EL (cell line): Measurements from ENCODE around the gene MCCC1.

Experiments used
- DNase-seq: peaks from one replicate; pipeline ENCODE4 v3.0.0-alpha.2; 2016

The MCCC1 gene

DNA sequence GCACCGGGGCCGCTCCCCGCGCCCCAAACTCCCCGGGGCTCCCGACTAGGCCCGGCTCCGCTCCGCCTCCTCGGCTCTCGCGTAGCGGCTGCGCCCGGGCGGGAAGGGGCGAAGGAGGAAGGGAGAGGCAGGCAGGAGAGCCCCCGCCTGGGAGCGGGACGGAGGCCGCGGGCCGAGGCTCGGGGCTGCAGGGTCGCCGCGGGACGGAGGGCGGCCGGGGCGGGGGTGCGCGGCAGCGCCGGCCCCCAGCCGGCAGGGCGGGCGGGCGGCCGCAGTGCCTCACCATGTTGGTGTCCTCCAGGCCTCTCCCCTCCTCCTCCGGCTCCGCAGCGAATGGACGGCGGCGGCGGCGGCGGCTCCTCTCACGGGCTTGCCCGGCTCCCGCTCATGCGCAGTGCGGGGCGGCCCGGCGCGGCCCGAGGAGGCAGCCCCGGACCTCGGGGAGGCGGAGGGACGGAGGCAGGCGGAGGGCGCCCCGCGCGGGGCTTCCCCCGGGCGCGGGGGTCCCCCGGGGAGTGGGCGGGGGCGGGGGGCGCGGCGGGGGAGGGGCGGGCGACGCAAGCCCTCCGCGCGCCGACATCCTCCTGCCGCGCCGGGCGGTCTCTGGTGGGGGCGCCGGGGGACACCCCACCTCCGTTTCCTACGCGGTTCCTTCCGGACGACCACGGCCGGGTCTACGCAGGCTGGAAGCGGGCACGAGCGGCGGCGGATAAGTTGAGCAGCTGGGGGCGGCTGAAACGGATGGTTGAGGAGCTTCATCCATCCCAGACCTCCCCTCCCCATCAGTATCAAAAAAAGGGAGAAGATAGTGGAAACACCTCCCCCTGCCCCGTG, 118.9 kb downstream of the MCCC1 start, which contains the start of gene DCUN1D1:
DCUN1D1 (minus strand) TSS at position 335 of the 834 bp plus-strand sequence; CDS start at position 286, 49 bp downstream.
- DNase-seq = peak; percentile 88

DNA sequence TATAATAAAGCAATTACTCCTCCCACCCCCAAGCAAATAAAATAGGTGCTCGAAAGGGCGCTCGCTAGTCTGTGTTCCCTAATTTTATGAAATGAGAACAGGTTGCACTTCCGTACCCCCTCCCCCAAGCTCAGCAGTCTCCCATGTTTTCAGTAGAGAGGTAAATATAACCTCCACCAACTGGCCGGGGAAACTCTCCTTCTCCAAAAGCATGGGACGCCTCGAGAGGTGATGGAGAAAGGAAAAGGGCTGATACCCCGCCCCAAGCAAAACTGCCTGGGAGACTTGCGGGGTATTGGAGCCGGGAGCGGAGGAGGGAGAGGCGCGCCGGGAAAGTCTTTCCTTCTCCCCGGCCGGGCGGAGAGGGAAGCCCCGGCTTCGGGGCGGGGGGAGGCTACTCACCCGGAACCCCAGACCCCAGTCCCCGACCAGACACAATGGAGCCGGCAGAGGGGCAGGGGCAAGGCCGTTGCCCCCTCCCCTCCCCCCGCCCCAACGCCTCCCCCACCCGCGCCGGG, 119.6 kb downstream of the MCCC1 start:
- DNase-seq = peak; percentile 37

DNA sequence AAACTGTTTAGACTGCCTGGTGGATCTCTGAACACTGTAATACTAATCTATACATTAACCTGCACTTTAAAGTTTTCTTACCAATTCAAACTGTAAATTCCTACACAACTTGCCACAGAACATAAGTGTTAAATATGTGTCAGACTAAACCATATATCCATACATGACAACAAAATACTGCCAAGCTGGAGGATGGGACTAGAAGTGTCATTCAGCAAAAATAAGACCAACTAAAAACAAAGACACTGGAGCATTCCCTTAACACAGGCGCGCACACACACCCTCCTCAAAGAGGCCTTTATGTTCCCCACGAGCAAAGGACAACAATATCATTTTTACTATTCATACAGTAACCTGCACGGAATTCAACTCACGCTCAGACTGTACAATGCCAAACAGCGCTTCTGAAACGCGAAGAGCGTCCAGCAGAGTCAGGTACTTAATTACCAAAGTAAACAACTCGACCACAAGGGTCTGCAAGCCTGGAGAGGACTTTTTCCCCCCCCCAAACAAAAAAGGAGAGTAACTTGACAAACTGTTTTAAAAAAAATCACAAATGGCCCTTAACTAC, 120.1 kb downstream of the MCCC1 start:
- peak; percentile 23 for DNase-seq

DNA sequence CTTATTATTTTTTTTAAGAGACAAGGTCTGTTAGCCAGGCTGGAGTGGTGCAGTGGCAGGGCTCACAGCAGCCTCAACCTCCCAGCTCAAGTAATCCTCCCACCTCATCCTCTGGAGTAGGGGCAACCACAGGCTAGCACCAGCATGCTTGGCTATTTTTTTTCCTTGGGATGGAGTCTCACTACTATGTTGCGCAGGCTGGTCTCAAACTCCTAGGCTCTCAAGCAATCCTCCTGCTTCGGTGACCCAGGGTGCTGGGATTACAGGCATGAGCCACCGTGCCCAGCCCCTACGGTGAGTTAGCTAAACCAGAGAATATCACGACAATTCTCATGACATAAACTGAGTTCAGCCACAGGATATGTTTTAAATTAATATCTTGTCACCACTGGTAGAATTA, 120.9 kb downstream of the MCCC1 start:
- DNase-seq = no peak

DNA sequence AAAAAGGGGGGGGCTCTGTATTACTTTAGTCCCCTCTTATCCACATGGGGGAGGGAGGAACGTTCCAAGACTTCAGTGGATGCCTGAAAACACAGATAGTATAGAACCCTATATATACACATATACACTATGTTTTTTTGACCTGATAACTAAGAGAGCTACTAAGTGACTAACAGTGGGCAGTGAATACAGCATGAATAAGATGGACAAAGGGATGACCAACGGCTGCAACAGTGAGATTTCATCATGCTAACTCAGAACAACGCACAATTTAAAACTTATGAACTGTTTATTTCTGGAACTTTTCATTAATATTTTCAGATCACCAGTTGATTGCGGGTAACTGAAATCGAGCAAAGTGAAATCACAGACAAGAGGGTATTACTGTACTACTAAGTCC, 126.2 kb downstream of the MCCC1 start:
- no peak for DNase-seq

DNA sequence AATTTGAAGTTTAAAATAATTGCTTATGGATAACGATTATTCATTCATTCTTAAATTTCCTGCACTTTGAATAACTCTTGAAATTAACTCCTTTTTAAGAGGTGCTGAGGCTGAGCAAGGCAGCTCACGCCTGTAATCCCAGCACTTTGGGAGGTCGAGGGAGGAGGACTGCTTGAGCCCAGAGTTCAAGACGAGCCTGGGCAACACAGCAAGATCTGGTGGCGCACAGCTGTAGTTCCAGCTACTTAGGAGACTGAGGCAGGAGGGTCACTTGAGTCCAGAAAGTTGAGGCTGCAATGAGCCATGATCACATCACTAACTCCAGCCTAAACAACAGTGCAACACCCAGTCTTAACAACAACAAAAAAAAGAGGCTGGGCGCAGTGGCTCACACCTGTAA, 126.9 kb downstream of the MCCC1 start:
- no peak for DNase-seq

DNA sequence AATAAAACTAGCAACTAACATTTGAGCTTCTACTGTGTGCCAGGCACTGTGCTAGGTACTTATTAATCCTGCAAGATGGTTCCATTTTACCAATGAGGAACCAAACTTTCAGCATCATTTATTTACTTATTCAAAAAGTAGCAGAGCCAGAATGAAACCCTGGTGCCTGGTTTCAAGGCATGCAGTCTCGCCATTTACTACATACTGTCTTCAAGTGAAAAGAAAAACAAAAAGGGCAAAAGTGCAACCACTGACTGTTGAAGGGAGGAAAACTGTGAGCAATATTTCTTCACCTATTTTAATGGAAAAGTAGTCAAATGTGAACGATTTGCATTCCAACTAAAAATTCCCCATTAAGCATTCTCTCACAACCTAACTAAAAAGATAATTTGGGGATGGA, 127.7 kb downstream of the MCCC1 start:
- DNase-seq = peak; percentile 26

DNA sequence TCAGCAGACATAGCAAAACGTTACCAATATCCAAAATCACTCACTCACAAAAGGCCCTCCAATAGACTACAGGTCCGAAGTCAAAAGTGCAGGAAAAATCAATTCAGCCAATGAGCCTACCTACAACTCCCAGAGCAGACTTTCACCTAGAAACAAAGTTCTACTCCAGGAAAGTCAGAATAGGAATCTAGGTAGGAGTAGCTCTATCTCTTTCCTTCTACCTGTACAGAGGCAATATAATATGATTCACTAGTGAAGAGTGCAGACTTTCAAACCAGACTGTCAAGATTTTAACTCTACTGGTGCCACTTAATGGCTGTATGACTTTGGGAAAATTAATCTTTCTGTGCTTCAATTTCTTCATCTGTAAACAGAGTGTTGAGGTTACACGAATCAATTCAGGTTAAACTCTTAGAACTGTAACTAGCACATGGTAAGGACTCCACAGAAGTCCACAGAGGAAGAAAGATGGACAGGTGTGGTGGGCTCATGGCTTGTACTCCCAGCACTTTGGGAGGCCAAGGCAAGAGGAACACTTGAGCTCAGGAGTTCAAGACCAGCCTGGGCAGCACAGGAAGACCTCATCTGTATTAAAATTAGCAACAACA, 128.4 kb downstream of the MCCC1 start:
- no peak for DNase-seq

DNA sequence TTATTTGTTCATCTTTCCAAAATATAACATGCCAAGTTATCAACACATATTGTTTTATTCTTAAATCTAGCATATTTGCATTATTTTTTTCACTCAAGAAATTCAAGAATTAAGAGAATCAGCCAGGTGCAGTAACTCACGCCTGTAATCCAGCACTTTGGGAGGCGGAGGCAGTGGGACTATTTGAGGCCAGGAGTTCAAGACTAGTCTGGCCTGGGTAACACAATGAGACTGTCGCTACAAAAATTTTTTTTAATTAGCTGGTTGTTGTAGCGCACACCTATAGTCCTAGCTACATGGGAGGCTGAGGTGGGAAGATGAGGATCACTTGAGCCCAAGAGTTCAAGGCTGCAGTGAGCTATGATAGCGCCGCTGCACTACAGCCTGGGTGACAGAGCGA, 129.4 kb downstream of the MCCC1 start:
- no peak for DNase-seq

DNA sequence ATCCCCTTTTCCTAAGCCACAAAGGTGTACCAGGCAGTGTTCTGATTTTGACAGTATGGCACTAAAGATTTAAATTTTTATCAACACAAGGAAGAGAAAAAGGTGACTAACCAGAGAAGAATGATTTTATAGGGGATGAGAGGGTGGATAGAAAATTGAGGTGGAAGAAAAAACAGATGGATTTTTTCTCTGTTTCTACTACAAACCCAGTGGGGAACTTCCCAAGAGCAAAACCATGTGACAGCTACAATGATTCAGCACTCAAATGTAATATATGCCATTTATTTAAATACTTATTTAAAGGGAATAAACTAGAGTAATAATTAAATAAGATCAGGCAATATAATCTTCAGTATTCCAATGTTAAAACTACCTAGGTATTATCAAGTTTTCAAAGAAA, 130.0 kb downstream of the MCCC1 start:
- DNase-seq = peak; percentile 71

DNA sequence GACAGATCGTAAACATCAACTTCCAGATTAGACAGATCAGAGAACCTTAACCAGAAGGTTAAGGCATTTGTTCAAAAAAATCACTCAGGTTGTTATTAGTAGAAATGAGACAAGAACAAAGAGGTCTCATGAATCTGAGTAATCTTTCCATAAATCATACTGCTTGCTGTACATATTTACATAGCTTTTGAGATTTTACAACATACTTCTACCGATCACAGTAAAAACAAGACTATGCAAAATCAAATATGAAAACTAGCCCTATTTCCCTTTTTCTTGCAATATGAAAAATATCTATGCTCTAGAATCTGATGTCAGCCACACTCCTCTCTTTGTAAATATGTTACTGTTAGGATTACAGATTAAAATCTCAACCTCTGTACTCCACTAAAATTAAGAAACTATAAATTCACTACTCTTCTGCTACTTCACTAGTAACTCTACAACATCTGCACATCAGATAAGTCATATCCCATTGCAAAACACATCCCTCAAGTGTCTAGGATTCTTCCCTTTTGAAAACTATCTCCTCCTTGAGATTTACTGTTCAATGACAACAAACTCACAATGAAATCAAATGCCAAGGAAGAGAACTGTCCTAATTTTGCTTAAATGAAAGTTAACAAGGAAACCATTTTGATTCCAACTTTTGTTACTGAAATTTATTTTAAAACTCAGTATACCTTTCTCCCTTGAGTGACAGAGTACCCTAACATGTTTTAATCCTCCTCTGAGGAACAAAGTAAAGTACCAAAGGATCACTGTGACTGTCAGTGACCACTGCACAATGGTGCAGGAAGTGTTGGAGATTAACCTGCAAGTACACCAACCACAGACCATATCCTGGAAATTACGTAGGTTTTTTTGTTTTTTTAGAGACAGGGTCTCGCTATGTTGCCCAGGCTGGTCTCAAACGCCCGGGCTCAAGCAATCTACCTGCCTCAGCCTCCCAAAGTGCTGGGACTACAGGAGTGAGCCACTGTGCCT, 131.8 kb downstream of the MCCC1 start:
- DNase-seq = no peak

DNA sequence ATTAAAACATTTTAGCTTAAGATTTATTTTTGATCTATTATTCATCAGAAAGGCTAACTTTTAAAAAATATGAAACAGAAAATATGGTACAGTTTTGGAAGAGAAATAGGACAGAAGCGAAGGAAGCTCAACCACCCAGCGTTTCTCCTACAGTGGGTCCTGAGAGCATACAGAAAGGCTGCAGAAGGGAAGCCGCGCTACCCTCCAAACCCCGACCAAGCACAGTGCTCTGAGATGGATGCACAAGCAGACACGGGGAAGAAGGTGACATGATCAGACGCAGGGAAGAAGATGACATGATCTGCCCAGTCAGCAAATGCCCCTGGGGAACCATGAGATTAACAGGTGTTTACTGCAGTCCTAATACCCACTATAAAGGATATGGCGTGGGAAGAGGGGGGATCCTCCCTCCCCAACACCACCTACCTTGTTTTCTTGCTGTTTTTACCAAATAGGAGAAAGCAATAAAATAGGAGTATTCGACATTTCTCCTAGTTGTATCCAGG, 133.4 kb downstream of the MCCC1 start:
- DNase-seq = no peak
